HG03097 (cell line): ENCODE data around the gene MAGI1.
"Not testable (repeated sequence)": the region's sequence is repeated elsewhere in the genome, so short reads cannot be mapped to it uniquely, and the experiment has no call there.

ENCODE experiments used
- ATAC-seq: cut with Tn5 transposase; IDR thresholded peaks from one replicate; pipeline ENCODE4 v1.9.1; 2021; ENCODE audit not compliant: unreplicated experiment, low FRiP score

MAGI1 gene

DNA sequence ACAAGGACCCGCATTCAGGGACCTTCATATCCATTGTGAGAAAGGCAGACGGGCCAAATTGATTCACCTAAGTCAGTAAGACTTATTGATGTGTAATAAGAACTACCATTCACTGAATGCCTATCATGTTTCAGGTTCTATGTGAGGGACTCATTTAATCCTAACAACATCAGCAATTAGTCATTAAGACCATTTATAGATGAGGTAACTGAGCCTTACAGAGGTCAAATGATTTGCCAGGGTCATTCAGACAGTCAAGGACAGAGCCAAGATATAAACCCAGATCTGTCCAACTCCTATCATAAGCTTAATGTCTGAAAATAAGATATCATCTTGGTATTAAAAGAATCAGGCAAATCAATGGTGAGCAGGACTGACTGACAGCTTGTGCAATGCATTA is 453.8 kb downstream of the MAGI1 start:
- no peak for ATAC-seq

DNA sequence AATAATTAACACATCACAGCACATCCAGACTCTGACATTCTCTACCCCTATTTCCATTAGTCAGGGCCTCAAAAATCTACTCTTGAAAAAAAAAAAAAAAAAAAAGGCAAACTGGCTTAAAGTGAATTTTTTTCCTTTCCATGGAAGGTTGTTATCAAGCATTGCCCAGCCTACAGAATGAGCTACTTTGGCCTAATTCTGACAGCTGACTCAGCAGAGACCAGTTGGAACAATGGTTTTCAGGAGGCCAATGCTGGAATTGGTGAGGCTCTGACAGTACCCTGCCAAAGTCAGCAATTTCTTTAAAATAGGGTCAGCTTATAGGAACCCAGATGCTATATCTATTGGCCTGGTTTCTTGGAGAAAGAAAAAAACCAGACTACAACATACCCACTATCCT is 454.7 kb downstream of the MAGI1 start:
- ATAC-seq, result no peak

DNA sequence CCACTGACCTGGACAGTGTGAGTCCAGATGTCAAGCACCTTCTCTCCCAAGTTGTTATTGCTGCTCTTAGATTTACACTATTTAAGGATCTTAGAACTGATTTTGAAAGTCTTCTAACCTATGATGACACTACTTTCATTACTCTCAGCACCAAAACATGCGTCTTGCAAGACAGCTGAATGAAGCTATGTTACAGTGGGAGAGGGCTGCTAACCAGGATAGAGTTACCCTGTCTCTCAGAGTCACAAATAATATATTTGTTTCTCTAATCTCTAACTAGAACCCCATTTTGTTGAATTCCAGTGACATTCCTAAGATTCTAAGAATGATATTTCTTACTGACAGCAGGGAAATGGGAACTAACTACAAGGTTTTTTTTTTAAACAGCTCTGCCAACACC is 455.5 kb downstream of the MAGI1 start:
- ATAC-seq, result no peak

DNA sequence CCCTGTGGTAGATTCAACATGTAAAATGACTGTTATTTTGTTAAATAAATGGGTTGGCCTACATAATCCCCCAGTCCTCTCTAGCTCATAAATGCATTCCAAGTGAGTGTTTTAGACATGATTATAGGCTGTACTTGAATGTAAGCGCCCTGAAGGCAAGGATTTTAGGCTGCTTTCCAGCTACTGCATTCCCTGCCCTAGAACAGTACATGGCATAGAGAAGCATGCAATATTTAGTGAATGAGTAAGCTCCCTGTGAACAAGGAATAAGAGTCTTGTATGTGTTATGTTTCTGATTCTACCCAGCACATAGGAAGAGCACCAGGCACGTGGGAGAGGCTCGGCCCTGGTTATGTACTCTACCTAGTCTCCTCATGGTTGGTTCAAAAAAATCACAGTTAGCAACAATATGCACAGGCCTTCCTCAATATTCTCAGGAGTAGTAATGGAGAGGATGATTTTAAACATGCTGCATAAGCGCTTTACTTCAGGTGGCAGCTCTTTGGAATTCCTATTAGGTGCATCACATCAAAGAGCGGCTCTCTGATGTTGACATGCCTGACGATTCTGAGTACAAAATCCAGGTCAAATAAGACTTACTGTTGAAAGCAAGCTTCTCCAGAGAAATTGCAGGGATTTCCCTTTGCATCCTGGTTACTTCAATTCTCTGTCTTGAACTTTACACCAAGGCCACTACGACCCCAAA is 456.6 kb downstream of the MAGI1 start:
- no peak for ATAC-seq

DNA sequence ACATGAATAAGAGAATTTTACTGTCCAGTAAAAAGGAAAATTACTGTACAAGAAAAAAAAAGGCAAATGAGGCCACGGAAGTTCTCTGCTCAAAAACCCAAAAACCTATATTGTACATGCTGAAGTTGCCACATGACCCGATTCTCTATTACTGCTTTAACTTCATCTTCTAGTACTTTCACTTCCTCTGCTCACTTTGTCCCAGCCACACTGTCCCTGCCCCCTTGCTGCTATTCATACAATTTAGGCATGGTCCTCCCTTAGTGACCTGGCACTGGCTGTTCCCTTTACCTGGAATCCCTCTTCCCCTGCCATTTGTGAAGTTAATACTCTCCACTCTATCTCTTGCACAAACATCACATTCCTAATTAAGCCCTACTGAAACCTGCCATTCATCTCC is 457.4 kb downstream of the MAGI1 start:
- no peak for ATAC-seq

DNA sequence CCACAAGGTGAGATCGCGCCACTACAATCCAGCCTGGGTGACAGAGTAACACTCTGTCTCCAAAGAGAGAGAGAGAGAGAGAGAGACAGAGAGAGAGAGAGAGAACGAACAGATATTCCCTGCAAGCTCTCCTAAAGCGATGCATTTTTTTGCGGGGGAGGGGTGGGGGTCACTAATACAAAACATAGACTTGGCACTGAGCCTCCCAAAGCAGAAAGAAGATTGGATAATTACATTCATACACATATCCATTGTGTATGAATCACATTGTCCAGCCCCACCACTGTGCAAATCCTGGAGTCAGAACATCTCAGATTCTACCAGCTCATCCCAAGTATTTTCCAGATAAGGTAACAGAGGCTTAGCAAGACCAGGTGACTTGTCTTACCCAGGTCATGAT is 459.9 kb downstream of the MAGI1 start:
- no peak for ATAC-seq

DNA sequence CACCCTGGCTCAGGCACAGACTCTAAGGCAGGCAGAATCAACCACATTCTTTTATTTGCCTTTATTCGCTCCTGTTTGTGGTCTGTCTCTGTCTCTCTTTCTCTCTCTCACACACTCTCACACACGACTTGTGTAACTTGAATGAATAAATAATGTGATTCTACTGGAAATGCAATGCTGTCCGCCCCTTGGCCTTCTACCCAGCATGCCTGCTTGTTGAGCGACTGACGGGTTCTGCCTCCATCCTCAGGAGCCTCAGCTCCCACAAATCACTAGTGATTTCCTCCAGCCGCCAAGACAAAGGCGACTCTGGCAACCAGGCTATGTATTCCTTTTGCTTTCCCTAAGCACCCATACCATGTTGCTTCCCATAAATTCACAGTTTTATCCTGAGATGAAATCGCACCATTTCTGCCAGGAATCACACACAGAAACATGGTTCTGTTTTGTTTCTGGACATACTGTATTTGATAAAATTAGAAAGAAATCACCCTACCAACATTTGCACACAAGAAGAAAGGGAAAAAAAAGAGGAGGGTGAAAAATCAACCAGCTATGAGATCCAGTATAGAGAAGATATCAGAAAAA is 460.8 kb downstream of the MAGI1 start:
- no peak for ATAC-seq

DNA sequence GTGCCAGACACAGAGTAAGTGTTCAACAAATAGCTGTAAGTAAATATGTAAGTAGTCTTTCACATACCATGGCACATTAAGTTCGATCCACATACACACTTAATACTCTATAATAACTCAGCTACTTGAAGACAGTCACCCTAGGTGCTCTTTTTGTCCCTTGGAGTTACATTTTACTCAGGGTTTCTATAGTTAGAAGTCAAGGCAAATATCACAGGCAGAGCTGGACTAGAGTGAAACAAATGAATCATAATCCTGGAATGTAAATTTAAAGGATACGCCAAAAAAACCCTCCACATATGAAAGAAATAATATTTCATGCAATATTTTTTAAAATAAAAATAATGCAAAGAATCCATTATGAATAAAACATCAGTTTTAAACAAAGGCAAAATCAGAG is 461.8 kb downstream of the MAGI1 start:
- no peak for ATAC-seq

DNA sequence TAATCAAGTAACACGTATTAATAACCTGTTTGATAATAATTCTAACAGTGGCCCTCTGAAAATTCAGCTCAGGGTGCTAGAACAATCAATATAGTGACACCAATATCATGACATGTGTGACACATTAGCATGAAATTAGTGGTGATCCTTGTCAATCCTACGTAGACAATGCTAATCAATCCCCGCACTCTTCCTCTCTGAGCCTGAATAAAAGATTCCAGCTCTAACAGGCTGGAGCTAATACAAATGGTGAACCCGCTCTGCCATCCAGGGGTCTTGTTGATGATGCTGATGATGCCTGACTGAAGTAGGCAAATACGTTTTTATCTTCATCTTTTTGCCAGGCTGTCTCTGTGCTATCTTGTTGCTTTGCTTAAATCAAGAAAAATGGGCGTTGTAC is 462.5 kb downstream of the MAGI1 start:
- ATAC-seq, result no peak

DNA sequence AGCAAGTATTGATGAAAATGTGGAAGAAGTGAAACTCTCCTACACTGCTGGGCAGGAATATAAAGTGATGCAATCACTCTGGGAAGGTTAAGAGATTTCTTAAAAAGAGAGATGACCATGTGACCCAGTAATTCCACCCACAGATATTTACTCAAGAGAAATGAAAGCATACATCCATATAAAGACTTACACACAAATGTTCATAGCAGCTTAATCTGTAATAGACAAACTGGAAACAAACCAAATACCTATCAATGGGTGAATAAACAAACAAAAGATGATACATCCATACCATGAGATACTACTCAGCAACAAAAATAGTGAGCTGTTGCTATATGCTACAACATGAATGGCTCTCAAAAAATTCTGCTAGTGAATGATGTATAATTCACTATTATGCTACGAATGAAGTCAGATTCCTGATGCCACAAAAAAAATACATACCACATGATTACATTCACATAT is 463.3 kb downstream of the MAGI1 start:
- ATAC-seq, result no peak

DNA sequence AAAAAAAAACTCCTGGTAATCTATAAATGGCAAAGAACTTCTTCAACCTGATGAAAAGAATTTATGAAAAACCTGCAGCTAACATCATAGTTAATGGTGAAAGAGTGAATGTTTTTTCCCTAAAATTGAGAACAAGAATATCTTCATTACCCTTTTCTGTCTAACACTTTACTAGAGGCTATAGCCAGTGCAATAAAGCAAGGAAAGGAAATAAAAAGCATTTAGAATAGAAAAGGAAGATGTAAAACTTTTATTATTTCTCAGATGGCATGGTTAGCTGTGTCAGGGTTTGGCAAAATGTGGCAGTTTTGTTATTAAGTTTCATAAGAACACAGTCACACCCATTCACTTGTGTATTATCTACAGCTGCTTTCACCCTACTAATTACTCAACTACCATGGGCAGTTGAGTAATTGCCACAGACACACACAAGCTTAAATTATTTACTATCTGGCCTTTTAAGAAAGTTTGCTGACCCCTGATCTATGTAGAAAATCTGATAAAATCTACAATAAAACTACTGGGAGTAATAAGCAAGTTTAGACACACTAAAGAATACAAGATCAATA is 465.1 kb downstream of the MAGI1 start:
- no peak for ATAC-seq

DNA sequence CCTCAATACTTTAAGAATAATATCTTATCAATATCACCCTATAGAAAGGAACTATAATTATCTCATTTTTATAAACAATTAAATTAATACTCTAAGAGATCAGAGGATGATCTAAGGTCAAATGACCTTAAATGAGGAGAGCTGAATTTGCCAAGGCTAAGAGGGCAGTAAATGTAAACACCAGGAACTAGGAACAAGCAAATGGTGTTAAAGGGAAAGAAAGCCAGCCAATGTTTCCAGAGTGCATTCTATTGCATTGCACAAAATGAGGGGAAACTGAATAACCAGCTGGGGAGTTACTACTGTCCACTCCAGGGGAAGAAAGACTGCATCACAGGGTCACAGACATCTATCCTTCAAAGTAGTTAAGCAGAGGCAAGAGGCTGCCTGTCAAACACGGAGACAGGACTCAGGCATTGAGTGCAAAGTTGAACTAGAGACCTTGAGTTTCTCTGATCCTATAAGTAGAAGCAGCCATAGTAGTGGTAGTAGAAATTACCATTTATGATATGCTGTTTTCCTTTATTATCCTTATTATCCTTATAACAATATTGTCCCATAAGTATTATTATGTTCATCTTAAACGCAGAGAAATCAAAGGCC is 466.4 kb downstream of the MAGI1 start:
- ATAC-seq, result no peak

DNA sequence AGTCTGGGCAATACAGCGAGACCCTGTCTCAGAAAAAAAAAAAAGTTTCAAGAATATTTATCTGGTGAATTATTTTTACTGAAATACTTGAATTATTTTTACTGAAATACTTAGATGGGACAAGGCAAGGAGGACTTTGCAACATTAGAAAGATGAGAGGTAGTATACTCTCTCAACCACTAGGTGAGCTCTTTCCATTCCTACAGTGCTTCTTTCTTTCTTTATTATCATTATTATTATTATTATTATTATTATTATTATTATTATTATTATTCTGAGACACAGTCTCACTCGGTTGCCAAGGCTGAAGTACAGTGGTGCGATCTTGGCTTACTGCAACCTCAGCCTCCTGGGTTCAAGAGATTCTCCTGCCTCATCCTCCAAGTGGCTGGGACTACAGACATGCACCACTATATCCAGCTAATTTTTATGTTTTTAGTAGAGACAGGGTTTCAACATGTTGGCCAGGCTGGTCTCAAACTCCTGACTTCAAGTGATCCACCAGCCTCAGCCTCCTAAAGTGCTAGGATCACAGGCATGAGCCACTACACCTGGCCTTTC is 468.8 kb downstream of the MAGI1 start:
- ATAC-seq, result no peak

DNA sequence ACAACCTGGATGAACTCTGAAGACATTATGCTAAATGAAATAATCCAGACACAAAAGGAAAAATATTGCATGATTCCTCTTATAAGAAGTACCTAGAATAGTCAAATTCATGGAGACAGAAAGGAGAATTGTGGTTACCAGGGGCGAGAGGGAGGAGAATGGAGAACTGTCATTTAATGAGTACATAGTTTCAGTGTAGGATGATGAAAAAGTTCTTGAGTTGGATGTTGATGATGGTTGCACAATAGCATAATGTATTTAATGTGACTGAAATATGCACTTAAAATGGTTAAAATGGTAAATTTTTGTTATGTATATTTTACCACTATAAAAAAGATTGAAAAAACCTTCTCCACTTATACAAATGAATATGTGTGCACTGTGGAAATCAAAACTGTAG is 469.6 kb downstream of the MAGI1 start:
- ATAC-seq, result no peak

DNA sequence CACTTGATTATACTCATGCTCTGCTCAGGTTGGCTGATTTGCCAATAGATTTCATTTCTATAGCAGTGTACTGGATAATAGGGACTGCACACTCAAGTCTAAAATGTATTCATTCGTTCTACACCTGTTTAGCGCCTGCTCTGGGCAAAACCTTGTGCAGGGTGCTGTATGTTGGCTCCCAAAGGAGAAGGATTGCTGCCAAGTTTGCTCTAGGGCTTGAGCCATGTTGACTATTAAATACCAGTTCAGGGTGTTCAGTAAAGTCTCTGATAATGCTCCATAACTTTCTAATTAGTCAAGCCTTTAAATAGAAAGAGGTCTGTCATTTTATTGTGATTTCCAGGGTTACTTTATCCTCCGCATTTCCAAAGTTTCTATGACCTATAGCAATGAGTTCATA is 470.2 kb downstream of the MAGI1 start:
- ATAC-seq, result no peak

DNA sequence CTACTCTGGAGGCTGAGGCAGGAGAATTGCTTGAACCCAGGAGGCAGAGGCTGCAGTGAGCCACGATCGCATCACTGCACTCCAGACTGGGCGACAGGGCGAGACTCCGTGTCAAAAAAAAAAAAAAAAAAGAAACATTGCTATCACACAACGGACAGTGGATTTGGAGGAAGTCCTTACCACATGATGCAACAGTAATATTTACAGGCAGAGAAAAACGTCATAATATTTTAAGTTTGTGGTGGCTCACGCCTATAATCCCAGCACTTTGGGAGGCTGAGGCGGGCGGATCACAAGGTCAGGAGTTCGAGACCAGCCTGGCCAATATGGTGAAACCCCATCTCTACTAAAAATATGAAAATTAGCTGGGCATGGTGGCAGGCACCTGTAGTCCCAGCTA is 473.0 kb downstream of the MAGI1 start:
- ATAC-seq, result not testable (repeated sequence)

DNA sequence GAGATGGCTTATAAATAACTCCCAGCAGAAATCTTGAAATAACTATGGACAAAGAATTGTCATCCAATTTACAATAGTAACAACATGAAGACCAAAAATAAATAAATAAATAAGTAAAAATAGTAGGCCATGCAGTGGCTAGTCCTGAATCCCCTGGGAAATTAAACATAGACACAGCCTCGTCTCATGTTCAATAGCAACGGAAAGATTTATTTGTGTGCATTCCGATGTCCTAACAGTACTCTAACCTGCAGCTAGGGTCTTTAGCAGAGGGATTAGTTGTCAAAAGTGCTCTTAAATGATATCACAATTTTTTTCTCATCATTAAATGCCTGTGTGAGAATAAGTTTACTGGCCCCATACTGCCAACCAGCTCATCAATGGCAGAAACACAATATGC is 474.2 kb downstream of the MAGI1 start:
- no peak for ATAC-seq

DNA sequence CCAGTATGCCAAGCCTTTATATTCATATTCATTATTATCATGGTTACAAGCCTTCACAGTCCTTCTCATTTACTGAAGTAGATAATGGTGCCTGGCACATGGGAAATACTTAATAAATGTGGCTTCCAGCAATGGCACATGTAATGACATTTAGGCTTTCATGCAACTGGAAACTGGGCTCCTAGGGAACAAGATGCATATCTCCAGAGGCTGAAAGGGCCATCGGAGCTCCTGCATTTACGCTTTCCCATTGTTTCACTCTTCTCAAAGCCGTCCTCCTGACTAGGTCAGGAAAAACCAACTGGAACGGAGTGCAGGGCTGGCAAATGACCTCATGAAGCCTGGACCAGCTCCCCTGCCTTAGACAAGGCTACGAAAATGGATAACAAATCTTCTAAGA is 474.9 kb downstream of the MAGI1 start:
- no peak for ATAC-seq

DNA sequence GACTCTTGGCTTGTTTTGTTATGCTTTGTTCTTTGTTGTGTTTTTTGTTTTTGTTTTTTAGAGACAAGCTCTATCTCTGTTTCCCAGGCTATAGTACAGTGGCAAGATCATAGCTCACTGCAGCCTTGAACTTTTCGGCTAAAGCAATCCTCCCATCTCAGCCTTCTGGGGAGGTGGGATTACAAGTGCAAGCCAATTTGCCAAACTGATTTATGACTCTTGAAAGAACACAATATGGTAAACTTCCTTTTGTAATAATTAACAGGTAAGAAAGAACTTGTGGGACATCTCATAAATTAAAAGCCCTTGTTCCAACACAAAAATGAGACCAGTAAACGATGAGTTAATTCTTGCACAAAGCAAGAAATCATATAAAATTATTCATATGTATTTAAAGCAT is 476.3 kb downstream of the MAGI1 start:
- ATAC-seq, result no peak

DNA sequence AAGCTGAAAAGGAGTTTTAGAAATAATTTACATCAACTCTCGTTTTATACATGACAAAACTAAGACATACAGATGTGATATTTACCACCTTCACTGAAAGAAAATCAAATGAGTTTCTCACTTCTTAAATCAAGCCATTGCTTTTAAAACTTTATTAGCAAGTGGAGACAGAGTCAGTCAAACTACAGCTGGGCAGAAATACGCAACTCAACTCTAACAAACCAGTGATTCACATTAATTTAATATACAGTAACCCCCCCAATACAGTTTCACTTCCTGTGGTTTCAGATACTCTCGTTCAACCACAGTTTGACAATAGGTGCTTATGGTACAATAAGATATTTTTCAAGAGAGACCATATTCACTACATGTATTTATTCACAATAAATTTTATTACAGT is 477.1 kb downstream of the MAGI1 start:
- ATAC-seq, result no peak

DNA sequence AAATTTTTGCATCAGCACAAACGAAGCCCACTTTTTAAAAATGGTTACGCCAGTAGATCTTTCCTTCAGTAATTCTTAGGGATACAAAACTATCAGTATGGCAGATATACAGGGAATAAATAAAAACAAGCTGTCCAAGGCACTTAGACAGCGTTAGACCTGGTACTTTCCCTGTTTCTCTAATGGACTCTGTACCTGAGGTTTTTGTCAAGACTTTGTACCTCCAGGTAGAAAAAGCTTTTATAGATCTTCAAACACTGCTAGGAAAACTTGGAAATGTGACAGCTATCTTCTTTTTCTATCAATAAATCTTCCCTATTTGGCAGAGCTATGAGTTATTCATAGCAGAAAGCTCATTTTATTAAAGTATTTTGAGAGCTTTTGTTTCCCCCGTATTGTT is 477.8 kb downstream of the MAGI1 start:
- ATAC-seq, result no peak

DNA sequence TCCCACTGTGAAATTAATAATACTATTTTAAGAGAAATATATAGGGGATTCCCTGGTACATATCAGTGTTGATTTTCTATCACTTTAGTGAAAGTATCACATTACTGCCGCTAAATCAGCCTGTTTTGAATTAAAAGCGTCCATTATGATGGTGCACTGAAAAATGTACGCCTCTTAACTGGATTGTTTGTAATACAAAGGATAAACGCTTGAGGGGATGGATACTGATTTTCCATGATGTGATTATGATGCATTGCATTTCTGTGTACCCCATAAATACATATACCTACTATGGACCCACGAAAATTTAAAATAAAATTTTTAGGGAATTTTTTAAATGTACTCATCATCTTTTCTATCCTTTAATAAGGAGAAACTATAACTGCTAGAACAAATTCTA is 478.6 kb downstream of the MAGI1 start:
- no peak for ATAC-seq
